Embryonic facial prominence (tissue), 1 donor: ENCODE data around the gene STARD13.
A peak's percentile ranks its signal among the peaks of the same experiment; 100 is the strongest.
"Not testable (repeated sequence)": the region's sequence is repeated elsewhere in the genome, so short reads cannot be mapped to it uniquely, and the experiment has no call there.

Experiments
- DNase-seq: peaks from one replicate; pipeline ENCODE4 v3.0.0-alpha.2; 2016; ENCODE audit errors: extremely low spot score

STARD13 gene

DNA sequence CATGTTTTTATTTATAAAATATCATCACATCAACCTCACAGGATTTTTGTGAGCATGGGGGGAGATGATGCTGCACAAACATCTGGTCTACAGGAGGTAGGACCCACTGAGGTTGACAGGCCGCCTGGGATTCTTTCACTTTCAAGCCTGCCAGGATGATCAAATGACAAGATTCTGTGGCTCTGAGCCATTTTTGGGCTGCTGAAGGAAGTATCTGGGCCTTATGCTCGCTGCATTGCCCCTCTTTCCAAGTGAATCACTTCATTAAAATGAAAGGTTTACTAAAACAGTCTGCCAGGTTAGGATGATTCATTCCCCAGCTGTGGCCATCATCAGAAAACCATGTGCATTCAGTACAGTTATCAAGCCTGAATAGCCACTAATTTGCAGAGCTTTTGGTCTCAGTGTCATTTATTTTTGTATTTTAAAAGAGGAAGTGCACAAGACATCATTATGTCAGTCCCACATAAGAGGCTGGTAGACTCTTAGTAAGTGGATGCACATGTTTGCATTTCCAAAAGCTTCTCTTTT is 34.4 kb downstream of the STARD13 start:
- DNase-seq, result peak; percentile 32

DNA sequence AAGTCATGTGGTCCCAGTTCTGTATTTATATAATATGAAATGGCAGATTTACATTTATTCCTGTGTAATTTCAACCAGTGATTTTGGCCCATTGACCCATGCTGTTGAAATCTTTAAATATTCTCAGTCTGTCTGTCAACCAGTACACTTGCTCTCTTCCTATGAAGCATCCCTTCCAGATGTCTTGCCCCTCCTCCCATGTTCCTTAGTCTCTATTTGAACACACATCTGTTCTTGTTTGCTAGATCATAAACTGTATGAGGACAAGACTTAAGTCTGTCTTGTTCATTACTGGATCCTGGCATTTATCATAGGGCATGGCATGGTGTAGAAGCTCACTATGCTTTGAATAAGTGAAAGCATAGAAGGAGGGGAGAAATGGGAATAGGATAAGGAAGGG is 34.9 kb downstream of the STARD13 start:
- no peak for DNase-seq

DNA sequence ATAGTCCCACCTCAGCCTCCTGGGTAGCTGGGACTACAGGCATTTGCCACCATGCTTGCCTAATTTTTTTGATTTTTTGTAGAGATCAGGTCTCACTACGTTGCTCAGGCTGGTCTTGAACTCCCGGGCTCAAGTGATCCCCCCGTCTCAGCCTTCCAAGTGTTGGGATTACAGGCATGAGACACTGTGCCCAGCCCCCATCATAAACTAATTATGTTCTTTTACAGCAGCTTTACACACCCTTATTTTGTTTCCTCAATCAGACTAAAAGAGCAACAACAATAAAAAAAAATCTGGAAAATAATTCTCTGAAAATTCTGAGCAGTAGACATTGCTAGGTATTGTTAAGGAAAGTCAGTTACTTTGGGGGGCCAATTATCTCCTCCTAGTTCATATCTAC is 35.7 kb downstream of the STARD13 start:
- no peak for DNase-seq

GRCh38 chr13:33249066-33249465 is 36.5 kb downstream of the STARD13 start:
- no peak for DNase-seq

GRCh38 chr13:33245505-33246158 is 39.9 kb downstream of the STARD13 start:
- DNase-seq, result no peak

- no peak for DNase-seq
Measured at GRCh38 chr13:33244907-33245287, 40.7 kb downstream of the STARD13 start.

GRCh38 chr13:33244210-33244906 is 41.2 kb downstream of the STARD13 start:
- no peak for DNase-seq

DNA sequence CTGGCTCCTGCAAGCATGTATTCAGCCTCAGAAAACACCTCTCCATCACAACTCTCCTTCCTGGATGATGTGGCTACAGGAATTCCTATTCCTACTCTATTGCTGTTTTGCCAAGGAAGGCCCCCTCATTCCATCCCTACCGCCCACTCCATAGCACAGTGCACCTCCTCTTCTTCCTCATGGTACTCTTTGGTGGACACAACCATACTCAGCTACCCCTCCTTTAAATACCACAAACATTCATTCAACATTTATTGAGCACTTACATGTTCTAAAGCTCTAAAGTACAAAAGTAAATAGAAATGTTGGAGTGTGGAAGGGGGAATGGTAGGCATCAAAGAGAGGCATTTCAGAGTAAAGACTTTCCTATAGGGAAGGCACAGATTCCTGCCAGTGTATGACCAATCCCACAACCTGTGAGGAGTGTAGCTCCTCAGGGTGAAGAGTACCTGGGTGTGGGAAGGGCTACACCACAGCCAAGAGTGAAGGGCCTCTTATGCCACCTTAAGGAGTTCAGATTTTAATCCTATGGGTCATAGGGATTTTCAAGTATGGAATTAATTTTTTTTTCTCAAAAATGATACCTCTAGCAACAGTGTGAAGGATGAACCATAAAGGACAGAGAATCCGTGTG is 42.5 kb downstream of the STARD13 start:
- DNase-seq, result no peak

DNA sequence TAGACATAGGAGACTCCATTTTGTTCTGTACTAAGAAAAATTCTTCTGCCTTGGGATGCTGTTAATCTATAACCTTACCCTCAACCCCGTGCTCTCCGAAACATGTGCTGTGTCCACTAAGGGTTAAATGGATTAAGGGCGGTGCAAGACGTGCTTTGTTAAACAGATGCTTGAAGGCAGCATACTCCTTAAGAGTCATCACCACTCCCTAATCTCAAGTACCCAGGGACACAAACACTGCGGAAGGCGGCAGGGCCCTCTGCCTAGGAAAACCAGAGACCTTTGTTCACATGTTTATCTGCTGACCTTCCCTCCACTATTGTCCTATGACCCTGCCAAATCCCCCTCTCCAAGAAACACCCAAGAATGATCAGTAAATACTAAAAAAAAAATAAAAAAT is 43.2 kb downstream of the STARD13 start:
- not testable (repeated sequence) for DNase-seq

GRCh38 chr13:33236021-33236420 is 49.5 kb downstream of the STARD13 start:
- no peak for DNase-seq

DNA sequence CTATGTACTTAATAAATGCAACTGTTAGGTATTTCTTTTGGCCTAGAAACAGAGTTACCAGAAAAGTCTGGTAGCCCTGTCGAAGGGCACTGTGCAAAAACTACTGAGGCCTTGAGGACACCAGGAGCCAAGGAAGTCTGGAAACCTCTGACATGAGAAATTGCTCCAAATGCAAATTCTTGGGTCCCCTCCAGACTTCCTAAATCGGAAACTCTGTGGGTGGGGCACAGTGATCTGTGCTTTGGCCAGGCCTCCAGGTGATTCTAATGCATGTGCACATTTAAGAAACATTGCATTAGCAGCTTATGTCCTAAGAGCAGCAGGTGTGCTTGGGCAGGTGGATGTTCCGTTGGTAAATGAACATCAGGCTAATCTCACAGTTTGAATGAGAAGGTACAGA is 50.0 kb downstream of the STARD13 start:
- DNase-seq, result no peak

- DNase-seq, result no peak
Measured at GRCh38 chr13:33235078-33235477, 50.5 kb downstream of the STARD13 start.

DNA sequence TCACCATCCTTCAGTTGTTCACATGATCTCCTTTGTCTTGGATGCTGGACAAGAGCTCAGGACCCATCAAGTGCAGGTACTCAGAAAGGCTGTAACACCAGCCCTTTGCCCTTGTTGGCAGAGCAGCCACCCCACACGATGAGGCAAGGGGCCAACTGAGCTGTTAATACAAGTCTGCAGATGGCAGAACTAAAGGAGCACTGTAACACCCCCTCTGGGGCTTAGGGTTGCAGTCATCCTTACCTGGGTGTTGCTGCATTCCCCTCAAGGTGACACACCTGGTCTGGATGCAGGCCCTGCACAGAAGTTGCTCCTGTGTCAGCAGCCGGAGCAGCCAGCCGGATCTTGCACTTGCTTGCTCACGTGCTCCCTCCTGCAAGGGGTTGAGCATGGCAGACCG is 52.0 kb downstream of the STARD13 start:
- no peak for DNase-seq

- no peak for DNase-seq
Measured at GRCh38 chr13:33232883-33233282, 52.7 kb downstream of the STARD13 start.

DNA sequence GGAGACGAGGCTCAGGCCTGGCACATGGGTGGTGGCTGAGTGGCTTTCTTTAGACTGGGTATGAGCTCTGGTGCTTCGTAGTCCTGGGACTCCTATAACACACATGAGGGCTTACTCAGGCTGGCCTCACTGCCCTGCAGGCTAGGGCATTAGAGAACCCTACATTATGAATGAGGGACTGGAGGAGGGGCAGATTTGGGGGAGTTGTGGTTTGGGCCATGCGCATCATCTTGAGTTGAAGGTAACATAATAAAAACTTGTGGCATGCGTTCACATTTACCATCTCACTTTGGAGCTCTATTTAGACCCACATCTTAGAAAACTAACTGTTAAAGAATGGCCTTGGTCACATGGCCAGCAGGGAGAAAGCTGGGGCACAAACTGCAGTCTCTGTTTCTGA is 54.2 kb downstream of the STARD13 start:
- DNase-seq, result no peak

DNA sequence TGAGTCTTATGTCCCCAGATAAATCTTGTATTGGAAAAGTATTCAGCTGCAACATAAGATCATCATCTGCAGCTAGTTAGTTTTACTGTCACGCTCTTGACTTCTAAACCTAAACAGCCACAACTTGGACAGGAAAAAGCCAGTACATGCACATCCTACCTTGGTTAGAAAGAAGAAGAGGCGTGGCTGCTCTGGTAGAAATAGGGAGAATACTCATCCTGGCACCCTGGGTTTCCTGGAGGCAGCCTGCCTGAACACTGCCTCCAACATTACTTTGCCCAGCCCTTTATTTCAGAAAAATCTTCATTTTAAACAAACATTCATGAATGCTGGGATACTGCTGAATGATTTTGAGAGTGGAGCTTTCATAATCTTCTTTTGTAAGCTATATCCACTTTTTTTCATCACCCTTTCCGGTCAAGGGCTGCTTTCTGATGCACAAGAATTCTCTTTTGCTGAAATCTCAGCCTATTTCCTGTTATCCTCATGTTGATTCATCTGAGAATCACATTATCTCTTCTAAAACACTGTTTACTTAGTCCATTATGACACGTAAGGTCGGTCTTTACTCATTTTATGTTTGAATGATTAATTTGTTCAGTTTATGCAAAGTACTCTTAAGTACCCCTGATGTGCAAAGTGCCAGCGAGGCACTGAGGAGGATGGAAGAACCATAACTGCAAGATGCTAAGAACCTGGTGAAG is 55.2 kb downstream of the STARD13 start:
- peak; percentile 36 for DNase-seq

DNA sequence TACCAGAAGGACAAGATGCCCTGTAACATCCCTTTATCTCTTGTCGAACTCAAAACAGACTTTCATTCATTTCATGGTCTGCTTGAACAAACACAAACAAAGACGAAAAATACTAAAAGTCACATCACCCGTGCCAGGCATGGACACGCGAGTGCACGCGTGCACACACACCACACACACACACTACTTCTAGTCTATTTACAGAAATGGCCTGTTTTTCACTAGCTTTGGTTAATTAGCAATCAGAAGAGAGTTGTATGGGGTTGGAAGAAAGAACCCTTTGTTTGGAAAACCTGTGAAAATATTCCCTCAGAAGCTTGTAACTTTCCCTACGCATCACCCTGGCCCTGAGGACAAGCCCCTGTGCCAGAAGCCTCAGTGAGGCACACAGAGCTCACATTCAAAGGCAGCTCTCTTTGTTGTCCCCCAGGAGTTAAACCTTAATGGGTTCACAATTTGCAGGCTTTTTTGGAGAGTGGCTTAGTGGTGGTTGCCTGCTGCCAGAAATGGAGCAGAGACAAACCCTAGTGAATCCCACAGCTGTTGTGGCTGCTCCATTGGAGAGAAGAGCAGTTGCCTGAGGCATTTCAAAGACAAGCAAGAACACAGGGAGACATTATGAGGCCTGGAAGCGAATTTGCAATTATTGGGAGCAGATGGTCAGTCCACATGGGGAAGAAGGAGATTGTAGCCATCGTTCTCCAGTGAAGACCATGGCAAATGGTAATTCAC is 55.9 kb downstream of the STARD13 start:
- peak; percentile 24 for DNase-seq

DNA sequence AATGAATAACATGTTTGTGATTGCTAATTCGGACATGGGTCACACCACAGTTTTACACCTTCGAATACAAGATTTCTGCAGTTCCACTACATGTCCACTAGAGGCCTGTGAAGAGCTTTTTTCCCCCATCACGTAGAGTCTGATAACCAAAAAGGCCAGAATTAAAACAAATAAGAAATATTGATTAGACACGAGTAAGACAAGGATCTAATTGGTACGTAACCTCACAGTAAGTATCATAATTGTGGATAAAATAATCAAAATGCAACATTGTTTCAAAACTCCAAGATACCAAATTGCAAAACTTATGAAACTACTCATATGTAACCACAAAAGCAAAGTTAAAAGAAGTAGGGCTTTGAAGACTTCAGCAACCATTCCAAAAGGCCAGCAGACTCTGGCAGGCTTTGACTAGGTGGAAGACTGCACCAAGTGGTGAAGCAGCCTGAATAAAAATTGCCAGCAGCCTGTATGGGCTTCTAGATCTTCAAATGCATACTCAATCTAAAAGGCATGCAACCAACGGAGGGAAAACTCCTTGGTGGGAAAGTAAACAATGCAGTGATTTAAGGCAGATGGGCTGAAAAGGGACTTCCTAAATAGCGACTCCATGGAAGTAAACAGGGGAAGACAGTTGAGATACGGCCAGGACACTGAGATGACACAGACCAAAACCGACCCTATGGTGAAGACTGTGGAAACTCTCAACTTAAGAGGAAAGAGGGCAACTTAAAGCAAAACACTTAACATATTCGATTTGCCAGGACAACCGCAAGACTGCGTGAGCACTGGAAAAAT is 56.7 kb downstream of the STARD13 start:
- peak; percentile 40 for DNase-seq

DNA sequence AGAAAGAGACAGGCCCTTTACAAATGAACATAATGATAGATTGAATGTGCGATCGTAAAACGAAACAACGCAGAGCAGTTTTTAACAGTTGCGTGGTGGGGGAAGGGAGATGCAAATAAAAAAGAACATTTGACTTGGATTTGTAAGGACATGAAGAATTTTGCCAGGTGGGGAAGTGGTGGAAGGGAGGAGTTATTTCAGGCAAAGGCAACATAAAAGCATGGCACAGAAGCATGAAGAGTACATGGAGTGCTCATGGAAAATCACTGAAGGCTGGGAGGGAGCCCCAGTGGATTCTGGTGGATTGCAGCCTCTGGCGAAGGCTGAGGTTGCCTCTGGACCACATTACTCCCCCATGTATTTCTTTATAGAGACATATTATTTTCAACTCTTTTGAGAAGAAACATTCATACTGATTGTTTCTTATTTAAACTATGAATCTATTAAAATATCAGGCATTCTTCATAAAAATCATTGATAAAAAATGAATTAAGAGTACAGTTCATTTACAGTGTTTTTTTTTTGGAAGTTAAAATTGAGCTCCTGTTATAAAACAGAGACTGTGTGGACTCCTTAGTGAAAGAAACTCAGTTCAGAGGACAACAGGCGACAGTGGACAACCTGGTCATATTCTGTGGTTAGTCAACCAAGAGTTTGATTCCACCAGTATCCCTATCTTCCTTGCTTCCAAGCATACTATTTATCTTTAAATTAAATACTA is 57.5 kb downstream of the STARD13 start:
- DNase-seq, result no peak

GRCh38 chr13:33224686-33225085 is 60.9 kb downstream of the STARD13 start:
- DNase-seq, result no peak
